NB4 (cell line): ENCODE results near the gene PHF12.

Source experiments
- CTCF ChIP-seq: IDR thresholded peaks from one replicate; pipeline ENCODE4 v1.5.1; 2012; ENCODE audit warnings: low read depth, low read length
- POLR2A ChIP-seq: IDR thresholded peaks from 2 replicates; pipeline ENCODE4 v1.6.1; 2011; ENCODE audit warnings: mild to moderate bottlenecking; ENCODE audit not compliant: insufficient read length; ENCODE audit errors: extremely low read depth

DNA sequence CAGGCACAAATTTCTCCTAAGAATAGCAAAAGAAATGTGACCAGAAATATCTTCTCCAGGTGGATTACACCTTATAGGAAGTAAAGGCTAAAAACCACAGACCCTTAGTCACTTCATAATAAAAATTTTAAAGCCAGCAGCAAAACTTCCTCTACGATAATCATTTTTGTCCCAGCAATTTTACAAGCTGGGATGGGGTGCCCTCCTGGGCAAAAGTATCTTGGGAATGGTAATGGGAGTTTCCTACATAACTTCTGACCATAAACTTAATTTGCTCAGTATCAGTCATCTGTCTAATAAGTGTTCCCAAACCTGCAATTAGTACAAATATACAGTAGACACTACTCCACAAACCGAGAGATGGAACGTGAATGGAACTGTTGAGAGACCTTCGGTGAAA is 3.0 kb downstream of the PHF12 start:
- no peak for TF ChIP-seq CTCF
- TF ChIP-seq POLR2A: no peak
